Endometrial microvascular endothelial cells (primary cell): Measurements from ENCODE around the gene HERC2. TPM values are rescaled to one million over a fixed set of nuclear protein-coding genes. Genes with fewer than 3 reads are reported as not detected.

Source experiments
- in situ Hi-C: cut with HindIII; loops from 2 replicates; pipeline ENCODE4 v1.10.0; 2017; ENCODE audit warnings: low sequenced_read_pairs, low pct_unique_long_range_greater_than_20kb; ENCODE audit errors: inconsistent ontology term
- total RNA-seq: library from RNA; depleted of rRNA; stranded (reverse); fragments of >200 nt; gene quantifications from one replicate; pipeline ENCODE4 v1.2.3, GENCODE V29; 2015; ENCODE audit errors: inconsistent ontology term

Gene HERC2
- total RNA-seq, 1 donor from 2014 or later = 83.4 TPM

- in situ Hi-C loops = no loop called here
Measured at GRCh38 chr15:28096411-28096669, 225.6 kb downstream of the HERC2 start.

- in situ Hi-C loops = no loop called here
Measured at GRCh38 chr15:28094732-28095521, 227.1 kb downstream of the HERC2 start.

GRCh38 chr15:28093752-28094535, 228.0 kb downstream of the HERC2 start:
- in situ Hi-C loops = no loop called here

GRCh38 chr15:28091313-28091712, 230.7 kb downstream of the HERC2 start:
- in situ Hi-C loops = no loop called here

- in situ Hi-C loops = no loop called here
Measured at GRCh38 chr15:28086175-28086703, 235.7 kb downstream of the HERC2 start.

- in situ Hi-C loops = no loop called here
Measured at GRCh38 chr15:28085489-28086174, 236.3 kb downstream of the HERC2 start.

GRCh38 chr15:28084547-28084946, 237.4 kb downstream of the HERC2 start:
- in situ Hi-C loops = no loop called here

GRCh38 chr15:28082891-28083684, 238.9 kb downstream of the HERC2 start:
- in situ Hi-C loops = no loop called here

GRCh38 chr15:28081594-28081993, 240.4 kb downstream of the HERC2 start:
- in situ Hi-C loops = no loop called here

GRCh38 chr15:28080386-28080785, 241.6 kb downstream of the HERC2 start:
- in situ Hi-C loops = no loop called here

GRCh38 chr15:28079313-28079969, 242.5 kb downstream of the HERC2 start:
- in situ Hi-C loops = no loop called here

GRCh38 chr15:28078191-28078719, 243.7 kb downstream of the HERC2 start:
- in situ Hi-C loops = no loop called here

GRCh38 chr15:28075573-28075972, 246.4 kb downstream of the HERC2 start:
- in situ Hi-C loops = no loop called here

GRCh38 chr15:28068930-28069329, 253.0 kb downstream of the HERC2 start:
- in situ Hi-C loops = no loop called here

GRCh38 chr15:28066231-28066630, 255.7 kb downstream of the HERC2 start:
- in situ Hi-C loops = no loop called here
